NOMO-1 treated with dmso at 0.1 percent for 144 hours (cell line): ENCODE results near the gene DOP1B.
"Not testable (repeated sequence)": the region's sequence is repeated elsewhere in the genome, so short reads cannot be mapped to it uniquely, and the experiment has no call there.

Experiments used
- DNase-seq: peaks from one replicate; lab custom pipeline; 2025; ENCODE audit not compliant: unreplicated experiment; lab: John Stamatoyannopoulos, UW

Gene DOP1B

DNA sequence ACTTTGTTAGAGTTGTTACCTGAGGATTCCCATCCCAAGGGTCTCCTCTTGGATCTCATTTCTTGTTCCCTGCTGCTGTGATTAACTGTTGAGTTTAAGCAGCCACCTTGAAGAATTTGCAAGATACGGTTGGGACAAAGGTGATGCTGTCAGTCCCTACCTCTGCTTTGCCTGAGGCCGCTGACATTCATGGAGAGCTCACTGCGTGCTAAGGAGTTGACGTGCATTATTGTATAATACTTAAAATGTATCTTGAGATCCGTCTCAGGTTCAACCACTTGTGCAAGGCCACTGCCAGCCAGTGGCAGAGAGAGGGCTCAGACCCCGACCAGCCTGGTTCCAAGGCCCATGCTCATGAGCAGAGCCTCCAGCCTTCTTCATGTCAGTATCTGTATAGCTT is 14.2 kb downstream of the DOP1B start:
- DNase-seq: no peak

DNA sequence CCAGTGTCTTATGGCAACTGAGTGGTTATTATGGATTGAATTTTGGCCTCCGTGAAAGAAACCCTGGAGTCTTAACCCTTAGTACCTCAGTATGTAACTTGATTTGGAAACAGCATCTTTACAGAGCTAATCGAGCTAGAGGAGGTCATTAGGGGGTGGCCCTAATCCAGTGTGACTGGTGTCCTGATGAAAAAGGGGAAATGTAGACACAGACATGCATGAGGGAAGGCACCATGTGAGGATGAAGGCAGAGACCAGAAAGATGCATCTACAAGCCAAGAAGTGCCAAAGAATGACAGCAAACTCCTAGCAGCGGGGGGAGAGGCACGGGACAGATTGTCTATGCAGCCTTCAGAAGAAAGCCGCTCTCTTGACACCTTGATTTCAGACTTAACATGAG is 14.7 kb downstream of the DOP1B start:
- no peak for DNase-seq

DNA sequence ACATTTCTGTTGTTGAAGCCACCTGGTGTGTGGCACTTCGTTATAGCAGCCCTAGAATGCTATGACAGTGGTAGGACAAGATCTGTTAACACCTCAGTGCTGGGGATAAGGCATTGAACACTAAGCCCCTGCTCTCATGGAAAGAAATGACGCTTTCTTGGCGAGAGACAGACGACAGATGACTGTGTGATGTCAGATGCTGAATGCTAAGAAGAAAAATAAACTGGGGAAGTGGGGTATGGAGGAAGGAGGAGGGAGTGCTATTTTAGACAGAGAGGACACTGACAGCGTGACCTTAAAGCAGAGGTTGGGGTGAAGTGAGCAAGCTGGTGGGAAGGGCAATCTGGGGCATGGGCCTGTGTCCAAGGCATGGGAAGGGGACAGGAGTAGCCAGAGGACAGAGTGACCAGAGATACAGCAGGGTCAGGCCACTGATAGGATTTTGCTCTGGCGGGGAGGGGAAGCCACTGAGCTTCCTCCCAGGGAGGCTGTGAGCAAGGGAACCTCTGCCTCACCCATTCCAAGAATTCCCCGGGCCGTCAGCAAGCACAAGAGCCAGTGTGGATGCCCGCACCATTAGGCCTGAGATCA is 15.2 kb downstream of the DOP1B start:
- DNase-seq: no peak

DNA sequence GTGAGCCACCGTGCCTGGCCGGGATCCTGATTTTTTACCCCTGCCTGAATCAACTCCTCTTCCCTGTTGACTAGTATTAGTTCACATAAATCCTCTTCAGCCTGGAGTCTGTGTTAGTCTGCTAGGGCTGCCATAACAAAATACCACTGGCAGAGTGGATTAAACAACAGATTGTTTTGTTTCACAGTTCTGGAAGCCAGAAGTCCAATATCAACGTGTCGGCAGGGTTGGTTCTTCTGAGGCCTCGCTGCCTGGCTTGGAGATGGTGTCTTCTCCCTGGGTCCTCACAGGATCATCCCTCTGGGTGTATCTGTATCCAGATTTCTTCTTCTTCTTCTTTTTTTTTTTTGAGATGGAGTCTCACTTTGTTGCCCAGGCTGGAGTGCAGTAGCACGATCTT is 18.2 kb downstream of the DOP1B start:
- DNase-seq: no peak

- no peak for DNase-seq
Measured at GRCh38 chr21:36175771-36176565, 19.3 kb downstream of the DOP1B start.

- DNase-seq: no peak
Measured at GRCh38 chr21:36178349-36178748, 21.7 kb downstream of the DOP1B start.

DNA sequence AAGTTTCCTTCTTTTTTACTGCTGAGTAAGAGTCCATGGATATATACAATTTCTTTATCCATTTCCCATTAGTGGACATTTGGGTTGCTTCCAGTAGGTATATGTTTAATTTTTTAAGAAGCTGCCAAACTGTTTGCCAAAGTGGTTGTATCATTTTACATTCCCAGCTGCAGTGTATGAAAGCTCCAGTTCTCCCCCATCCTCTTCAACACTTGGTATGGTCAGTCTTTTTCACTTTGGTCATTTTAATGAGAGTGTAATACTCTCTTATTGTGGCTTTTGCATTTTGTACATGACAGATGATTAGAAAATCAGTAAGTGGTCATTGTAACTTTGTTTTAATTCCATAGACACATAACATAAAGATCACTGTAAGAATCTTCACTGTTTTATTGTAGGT is 22.5 kb downstream of the DOP1B start:
- DNase-seq: no peak

DNA sequence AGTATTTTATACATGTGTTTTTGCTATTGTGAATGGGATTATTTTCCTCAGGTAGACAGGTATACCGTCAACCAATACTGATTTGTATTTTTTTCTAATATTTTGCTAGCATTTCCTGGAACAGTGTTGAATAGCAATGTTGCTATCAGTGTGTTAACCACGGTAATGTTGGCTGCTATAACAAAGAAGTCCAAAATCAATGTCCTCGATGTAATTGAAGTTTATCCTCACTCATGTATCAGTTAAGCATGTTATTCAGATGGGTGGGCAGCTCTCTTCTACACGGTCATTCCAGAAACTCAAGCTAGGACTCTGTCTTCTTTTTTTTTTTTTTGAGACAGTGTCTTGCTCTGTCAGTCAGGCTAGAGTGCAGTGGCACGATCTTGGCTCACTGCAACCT is 24.3 kb downstream of the DOP1B start:
- DNase-seq: no peak

DNA sequence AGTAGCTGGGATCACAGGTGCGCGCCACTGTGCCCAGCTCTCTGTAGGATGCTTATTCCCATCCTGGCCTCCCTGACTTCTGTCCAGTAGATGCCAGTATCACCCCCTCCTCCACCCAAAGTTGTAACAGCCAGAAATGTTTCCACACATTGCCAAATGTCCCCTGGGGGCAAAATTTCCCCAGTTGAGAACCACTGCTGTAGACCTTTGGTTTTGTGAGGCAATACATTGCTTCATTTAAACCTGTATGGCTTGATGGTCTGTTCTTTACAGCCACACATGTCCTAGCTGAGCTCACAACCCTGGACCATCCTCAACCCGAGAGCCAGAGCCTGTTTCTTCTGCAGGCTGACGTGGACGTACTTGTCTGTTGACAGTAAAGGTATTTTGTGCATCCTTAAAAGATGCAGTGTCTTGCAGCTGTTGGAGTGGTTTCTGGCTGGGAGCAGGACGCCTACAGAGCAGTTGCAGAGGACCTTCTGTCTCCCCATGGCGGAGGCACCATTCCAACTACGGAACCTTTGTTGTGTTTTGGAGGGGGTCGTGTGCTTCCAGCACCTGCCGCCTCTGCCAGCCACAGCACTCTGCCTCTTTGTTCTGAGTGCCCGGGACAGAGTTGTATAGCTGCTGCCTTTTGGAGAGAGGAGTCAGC is 26.6 kb downstream of the DOP1B start:
- DNase-seq: no peak

- no peak for DNase-seq
Measured at GRCh38 chr21:36184545-36184944, 27.9 kb downstream of the DOP1B start.

DNA sequence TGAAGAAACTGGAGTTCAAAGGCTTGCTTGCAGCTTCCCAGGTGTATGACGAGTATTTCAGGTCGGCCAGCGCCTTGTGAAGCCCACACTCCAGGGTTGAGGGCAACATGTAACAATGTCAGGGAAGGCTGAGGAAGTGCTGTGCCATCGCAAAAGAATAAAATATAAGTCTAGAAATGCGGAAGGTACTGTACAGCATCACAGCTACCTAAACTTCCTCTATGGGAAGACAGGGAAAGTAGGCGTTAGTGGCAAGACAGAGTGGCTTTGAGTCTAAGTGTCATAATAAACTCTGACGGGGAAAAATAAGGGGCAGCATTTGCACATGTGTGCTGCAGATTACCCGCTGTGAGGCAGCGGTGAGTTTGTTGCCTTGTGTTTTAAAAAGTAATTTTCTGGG is 28.9 kb downstream of the DOP1B start:
- peak; percentile 55 for DNase-seq

DNA sequence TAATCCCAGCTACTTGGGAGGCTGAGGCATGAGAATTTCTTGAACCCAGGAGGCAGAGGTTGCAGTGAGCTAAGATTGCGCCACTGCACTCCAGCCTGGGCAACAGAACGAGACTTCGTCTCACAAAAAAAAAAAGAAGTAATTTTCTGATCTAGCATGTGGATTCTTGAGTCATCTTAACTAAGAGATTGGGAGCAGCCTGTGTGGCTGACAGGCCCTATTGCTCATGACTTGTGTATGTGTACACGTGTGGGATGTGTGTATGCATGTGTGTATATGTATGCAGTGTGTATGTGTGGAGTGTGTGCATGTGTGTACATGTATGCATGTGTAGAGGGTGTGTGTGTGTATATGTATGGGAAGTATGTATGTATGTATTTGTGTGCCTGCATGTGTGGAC is 29.5 kb downstream of the DOP1B start:
- peak; percentile 67 for DNase-seq

DNA sequence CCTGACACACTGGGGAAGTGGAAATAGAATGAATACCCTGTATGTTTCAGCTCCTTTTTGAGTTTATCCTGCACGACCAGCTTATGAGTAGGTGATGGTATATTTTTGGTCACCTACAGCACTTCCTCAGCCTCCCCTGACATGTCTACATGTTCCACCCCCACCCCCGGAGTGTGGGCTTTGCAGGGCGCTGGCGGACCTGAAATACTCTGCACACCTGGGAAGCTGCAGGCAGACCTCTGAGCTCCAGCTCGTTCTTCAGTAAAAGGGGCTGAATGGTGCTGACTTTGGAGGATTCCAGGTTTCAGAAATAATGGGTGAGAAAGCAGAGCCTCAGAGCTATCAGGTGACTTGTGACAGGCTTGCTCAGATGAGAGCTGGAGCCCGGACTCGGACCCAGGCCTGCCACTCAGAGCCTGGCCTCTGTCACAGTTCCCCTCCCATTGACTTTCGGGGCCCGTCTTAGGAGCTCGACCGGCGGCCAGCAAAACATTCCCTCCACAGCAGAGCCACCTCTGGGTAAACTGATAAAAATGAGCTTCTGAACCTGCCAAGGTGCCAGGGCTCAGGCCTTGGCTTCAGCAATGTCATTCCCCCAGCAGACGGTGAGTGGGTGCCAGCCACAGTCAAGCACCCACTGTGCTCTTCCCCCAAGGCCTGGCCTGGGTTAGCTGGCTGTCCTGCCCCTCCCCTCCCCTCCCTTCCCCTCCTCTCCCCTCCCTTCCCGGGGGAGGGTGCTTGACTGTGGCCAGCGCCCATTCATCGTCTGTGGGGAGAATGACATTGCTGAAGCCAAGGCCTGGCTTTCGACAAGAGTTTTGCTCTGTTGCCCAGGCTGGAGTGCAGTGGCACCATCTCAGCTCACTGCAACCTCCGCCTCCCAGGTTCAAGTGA is 30.1 kb downstream of the DOP1B start:
- no peak for DNase-seq

DNA sequence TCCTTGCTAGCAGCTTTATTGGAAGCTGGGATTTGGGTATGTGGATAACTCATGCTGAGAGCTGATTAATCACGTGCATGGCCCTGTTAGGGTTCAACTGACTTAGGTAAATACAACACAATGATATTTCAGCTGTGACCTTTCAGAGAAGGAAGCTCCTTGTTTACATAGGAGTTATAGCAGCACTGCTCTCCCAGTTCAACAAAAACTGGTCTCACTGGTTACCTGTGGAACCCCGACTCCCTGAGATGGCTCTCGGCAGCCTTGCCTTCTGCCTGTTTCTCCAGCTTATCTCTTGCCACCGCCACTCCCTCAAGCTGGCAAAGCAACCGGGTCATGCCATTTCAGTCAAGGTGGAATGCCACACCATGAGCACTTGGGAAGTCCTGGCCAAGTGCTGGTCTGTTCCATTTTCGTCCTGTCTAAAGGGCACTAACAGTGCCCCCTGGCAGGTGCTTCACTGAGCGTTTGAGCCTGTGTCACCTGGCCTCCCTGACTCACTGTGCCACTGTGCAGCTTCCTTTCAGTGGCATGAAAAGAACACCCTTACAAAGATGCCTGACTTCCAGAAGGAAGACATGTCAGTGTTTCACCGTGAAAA is 31.6 kb downstream of the DOP1B start:
- DNase-seq: no peak

- DNase-seq: no peak
Measured at GRCh38 chr21:36188937-36189336, 32.3 kb downstream of the DOP1B start.

DNA sequence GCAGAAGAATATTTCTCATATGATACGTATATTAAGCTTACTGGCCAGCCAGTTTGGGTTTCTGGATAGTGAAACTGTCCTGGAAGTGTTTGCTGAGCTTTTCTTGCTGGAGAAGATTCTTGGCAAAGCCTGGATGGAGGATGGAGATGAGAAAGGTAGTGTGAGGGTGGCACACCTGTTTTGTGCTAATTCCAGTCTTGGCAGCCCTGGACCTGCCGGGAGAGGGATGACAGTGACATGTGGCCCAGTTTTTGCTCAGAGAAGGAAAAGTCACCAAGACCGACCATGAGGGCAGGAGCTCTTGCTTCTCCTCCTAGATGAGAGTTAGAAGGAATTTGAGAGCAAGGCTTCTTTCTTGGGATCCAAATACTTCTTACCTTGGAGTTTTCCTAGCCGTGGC is 34.1 kb downstream of the DOP1B start:
- DNase-seq: no peak

DNA sequence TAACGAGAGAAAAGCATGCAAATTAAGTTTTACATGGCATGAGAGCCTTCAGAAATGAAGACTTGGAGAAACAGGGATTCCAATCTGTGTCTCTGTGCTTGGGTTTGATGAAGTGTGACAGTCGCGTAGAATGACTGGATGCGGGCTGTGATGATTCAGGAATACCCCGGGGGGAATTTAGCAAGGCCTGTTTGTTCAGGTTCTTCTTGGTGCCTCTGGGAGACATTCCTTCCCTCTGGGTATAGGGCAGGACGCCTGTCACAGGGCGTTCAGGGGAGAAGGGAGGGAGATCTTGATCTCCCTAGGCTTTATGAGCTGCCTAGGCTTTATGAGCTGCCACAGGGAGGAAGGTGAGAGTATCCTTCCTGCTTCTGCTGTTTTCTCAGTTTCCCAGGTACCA is 36.6 kb downstream of the DOP1B start:
- no peak for DNase-seq

- no peak for DNase-seq
Measured at GRCh38 chr21:36194024-36194423, 37.4 kb downstream of the DOP1B start.

GRCh38 chr21:36195613-36196012 is 39.0 kb downstream of the DOP1B start:
- no peak for DNase-seq

DNA sequence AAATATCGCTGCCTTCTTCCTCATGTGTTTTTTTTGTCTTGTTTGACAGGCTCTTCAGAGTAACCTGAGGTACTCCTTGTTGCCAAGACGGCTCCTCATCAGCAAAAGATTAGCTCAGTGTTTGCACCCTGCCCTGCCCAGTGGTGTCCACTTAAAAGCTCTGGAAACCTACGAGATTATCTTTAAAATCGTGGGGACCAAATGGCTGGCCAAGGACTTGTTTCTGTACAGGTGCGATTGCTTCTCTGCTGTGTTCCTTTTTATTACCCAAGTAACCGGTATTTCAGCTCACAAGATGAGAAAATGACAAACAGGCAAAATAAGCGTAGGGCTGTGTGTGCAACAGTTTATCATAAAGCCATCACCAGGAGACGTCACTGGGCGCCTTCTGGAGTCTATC is 42.4 kb downstream of the DOP1B start:
- DNase-seq: no peak

GRCh38 chr21:36199575-36199974 is 43.0 kb downstream of the DOP1B start:
- not testable (repeated sequence) for DNase-seq
